ENCODE results near the gene MAB21L2. TPM values are rescaled to one million over a fixed set of nuclear protein-coding genes. Genes with fewer than 3 reads are reported as not detected.

MAB21L2 gene
- total RNA-seq, 1 experiment from 2014 or later = not detected

DNA sequence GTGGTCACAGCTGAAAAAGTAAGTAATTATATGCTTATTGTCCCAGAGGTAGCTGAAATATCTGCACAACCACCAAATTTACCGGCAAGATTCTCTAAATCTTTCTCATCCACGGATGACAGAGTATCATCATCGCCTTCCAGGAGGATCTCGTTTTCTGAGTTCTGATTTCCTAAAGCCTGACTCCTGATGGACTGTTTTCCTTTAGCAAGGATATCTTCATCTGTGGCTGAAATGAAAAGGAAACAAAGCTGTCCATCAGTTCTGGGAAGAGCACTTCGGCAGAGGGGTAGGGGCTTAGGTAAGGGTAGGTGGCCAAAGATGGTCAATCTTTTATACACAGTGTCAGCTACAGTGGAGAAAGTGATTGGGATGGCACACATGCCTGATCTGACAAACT, 8.7 kb downstream of the MAB21L2 start:
- CTCF ChIA-PET = interaction anchor here (1.3 kb wide), 1 partner anchor 12 kb away, joined by 3 read pairs; no protein-coding TSS in a partner anchor
- POLR2A ChIA-PET = no interaction called here

More for the DNA sequence above, 8.7 kb downstream of the MAB21L2 start:
- H3K4me1 ChIP-seq (ENCODE audit: control insufficient read depth in 1 of 2, insufficient read depth in 2 of 2, low read length in 2 of 2) = no peaks in the 10 kb centered on the region
- H3K9ac ChIP-seq (ENCODE audit: low read length) = no peak overlapping the region
- no peak overlapping the region for H3K4me3 ChIP-seq (replicated peaks in 1 of 2; ENCODE audit: low read depth in 1 of 2, low read length in 2 of 2)
- TF ChIP-seq, protein P1, sequence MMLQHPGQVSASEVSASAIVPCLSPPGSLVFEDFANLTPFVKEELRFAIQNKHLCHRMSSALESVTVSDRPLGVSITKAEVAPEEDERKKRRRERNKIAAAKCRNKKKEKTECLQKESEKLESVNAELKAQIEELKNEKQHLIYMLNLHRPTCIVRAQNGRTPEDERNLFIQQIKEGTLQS (IDR thresholded peaks at IDR 0.05) = no peak
- TF ChIP-seq JUND (IDR thresholded peaks at IDR 0.05) = no peak
- TF ChIP-seq EZH2 (IDR thresholded peaks at IDR 0.05) = no peak
- TF ChIP-seq, protein P2, sequence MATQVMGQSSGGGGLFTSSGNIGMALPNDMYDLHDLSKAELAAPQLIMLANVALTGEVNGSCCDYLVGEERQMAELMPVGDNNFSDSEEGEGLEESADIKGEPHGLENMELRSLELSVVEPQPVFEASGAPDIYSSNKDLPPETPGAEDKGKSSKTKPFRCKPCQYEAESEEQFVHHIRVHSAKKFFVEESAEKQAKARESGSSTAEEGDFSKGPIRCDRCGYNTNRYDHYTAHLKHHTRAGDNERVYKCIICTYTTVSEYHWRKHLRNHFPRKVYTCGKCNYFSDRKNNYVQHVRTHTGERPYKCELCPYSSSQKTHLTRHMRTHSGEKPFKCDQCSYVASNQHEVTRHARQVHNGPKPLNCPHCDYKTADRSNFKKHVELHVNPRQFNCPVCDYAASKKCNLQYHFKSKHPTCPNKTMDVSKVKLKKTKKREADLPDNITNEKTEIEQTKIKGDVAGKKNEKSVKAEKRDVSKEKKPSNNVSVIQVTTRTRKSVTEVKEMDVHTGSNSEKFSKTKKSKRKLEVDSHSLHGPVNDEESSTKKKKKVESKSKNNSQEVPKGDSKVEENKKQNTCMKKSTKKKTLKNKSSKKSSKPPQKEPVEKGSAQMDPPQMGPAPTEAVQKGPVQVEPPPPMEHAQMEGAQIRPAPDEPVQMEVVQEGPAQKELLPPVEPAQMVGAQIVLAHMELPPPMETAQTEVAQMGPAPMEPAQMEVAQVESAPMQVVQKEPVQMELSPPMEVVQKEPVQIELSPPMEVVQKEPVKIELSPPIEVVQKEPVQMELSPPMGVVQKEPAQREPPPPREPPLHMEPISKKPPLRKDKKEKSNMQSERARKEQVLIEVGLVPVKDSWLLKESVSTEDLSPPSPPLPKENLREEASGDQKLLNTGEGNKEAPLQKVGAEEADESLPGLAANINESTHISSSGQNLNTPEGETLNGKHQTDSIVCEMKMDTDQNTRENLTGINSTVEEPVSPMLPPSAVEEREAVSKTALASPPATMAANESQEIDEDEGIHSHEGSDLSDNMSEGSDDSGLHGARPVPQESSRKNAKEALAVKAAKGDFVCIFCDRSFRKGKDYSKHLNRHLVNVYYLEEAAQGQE (IDR thresholded peaks at IDR 0.05; ENCODE audit: low read depth) = no peak
- ATAC-seq (no peak), DNase-seq (ENCODE audit: low read depth, low spot score) (no peak)
- H2AFZ ChIP-seq (ENCODE audit: low read depth, low read length, poor library complexity, severe bottlenecking) = no peak overlapping the region
- H3K4me2 ChIP-seq (ENCODE audit: low read length) = no peak overlapping the region
- H3K9me2 ChIP-seq (ENCODE audit: insufficient read depth) = no peaks in the 10 kb centered on the region
- H3K27me3 ChIP-seq (ENCODE audit: insufficient read depth, low read length) = no peaks in the 10 kb centered on the region
- no peaks in the 10 kb centered on the region; the same call in 1 of the 2 replicates for H4K20me1 ChIP-seq (ENCODE audit: insufficient read depth)
- BruUV-seq (replicated peaks) = no TSS peak
- RAD21 ChIA-PET (ENCODE audit: low non-redundant PET in 1 of 2, low total read pairs in 2 of 2, uncharacterized antibody in 2 of 2, unreplicated experiment in 2 of 2) = no interaction called here
- no peaks in the 10 kb centered on the region for H3K79me2 ChIP-seq (ENCODE audit: insufficient read depth, low read length)
- H3K36me3 ChIP-seq (ENCODE audit: control insufficient read depth in 1 of 2, insufficient read depth in 2 of 2, low read length in 2 of 2) = no peaks in the 10 kb centered on the region; a peak in 1 of 4 replicates
- H3K9me3 ChIP-seq (ENCODE audit: control insufficient read depth in 1 of 2, insufficient read depth in 1 of 2, low read depth in 1 of 2, low read length in 2 of 2) = no peaks in the 10 kb centered on the region
- intact Hi-C loops (cut with micrococcal nuclease) = no loop called here
- no peak overlapping the region for H3K27ac ChIP-seq (ENCODE audit: low read depth, low read length)
